Measurements from ENCODE around the gene COL6A2. TPM values are rescaled to one million over a fixed set of nuclear protein-coding genes. Genes with fewer than 3 reads are reported as not detected.

The COL6A2 gene
- total and polyA plus RNA-seq, 2 of the 13 experiments (the other 11 are each of a cell fraction or from before 2014, with no cell fraction given) = 0.07 to 0.41 TPM

DNA sequence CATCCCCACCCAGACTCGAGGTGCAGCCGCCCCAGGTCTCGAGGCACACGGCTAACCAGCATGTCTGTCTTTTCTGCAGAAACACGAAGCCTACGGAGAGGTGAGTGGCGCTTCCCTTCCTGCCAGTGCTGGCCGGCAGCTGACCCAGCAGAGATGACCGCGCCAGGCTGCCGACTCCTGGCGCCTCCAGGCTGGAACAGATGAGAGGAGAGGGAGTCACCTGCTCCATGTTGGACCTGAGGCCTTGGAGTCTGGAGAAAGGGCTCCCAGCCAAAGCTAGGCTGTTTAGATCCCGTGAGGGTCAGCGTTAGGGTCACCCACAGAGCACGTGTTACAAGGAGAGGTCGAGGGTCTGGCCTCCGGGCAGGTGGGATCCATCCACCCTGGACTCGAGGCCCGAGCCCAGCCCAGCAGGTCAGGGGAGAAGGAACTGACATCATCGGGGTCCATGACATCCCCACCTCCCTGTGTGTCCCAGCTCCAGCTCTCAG is 14.9 kb downstream of the COL6A2 start:
- Histone ChIP-seq H3K4me1 (ENCODE audit: insufficient read depth, low read length) (no peaks in the 10 kb centered on the region), H3K36me3 (replicated peaks in 1 of 2; ENCODE audit: control insufficient read depth in 1 of 2, insufficient read depth in 2 of 2, low read length in 2 of 2) (no peaks in the 10 kb centered on the region), H3K27me3 (ENCODE audit: control insufficient read depth in 1 of 2, insufficient read depth in 2 of 2, low read length in 2 of 2) (peaks cover 4 to 30% of the 10 kb centered on the region in 2 experiments; a peak in 3 of 5 replicates), H4K20me1 (ENCODE audit: insufficient read depth, low read length) (no peaks in the 10 kb centered on the region), H2AFZ (ENCODE audit: low read length) (no peak overlapping the region), H3K9ac (ENCODE audit: insufficient read depth, low read depth, low read length) (no peak overlapping the region), H3K27ac (ENCODE audit: extremely low read length, insufficient read depth, low read length) (no peak overlapping the region), H3K4me3 (replicated peaks in 1 of 3; ENCODE audit: insufficient read depth in 1 of 3, low read depth in 2 of 3, low read length in 3 of 3) (no peak overlapping the region), H3K79me2 (ENCODE audit: insufficient read depth, low read length) (no peaks in the 10 kb centered on the region), H3K9me3 (ENCODE audit: low read length) (peaks cover 11% of the 10 kb centered on the region), H3K4me2 (ENCODE audit: low read depth, low read length) (no peak overlapping the region)
- TF ChIP-seq, protein P1, sequence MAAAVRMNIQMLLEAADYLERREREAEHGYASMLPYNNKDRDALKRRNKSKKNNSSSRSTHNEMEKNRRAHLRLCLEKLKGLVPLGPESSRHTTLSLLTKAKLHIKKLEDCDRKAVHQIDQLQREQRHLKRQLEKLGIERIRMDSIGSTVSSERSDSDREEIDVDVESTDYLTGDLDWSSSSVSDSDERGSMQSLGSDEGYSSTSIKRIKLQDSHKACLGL (CRISPR knock-in tag; IDR thresholded peaks at IDR 0.05) = no peak
- TF ChIP-seq NFIB (CRISPR knock-in tag; IDR thresholded peaks at IDR 0.05; ENCODE audit: borderline replicate concordance) = no peak
- FAIRE-seq (no peak), DNase-seq (ENCODE audit: low spot score) (no peak), ATAC-seq (no peak)
- intact Hi-C loops (cut with micrococcal nuclease; ENCODE audit: unreplicated experiment) (no loop called here), in situ Hi-C loops (cut with HindIII; ENCODE audit: extremely low pct_ligation_motif_present, low pct_unique_long_range_greater_than_20kb) (no loop called here)
- ChIA-PET CTCF (ENCODE audit: low intra/inter-chr PET ratio, low total read pairs) (no interaction called here), POLR2A (no interaction called here)
- no TSS peak for BruUV-seq (replicated peaks)
- no CpG with 5 or more reads among the region's 20 CpGs for WGBS (ENCODE audit: low lambda C conversion rate)

DNA sequence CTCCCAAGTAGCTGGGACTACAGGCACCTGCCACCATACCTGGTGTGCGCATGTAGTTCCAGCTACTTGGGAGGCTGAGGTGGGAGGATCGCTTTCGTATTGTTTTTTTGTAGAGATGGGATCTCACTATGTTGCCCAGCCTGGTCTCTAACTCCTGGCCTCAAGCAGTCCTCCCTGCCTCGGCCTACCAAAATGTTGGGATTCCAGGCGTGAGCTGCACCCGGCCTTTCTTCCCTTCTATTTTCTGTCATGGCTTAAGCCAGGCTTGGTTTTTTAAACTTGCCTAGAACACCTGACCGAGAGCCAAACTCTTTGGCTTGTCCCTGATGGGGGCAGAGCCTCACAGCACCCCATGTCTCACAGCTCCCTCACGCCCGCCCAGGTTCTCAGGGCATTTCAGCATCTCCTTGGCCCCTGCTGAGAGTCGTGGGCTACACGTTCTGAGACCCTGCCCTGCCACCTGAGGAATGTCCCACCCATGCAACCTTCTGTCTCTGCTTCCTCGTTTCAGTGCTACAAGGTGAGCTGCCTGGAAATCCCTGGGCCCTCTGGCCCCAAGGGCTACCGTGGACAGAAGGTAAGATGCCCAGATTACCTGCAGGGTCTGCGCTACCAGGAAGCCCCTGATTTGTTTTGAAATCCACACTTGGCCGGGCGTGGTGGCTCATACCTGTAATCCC is 15.7 kb downstream of the COL6A2 start:
- Histone ChIP-seq H3K79me2 (ENCODE audit: insufficient read depth, low read length) (no peaks in the 10 kb centered on the region), H3K9ac (ENCODE audit: insufficient read depth, low read depth, low read length) (no peak overlapping the region), H3K36me3 (replicated peaks in 1 of 2; ENCODE audit: control insufficient read depth in 1 of 2, insufficient read depth in 2 of 2, low read length in 2 of 2) (no peaks in the 10 kb centered on the region), H3K4me2 (ENCODE audit: low read depth, low read length) (no peak overlapping the region), H3K4me3 (replicated peaks in 1 of 3; ENCODE audit: insufficient read depth in 1 of 3, low read depth in 2 of 3, low read length in 3 of 3) (no peak overlapping the region), H3K4me1 (ENCODE audit: insufficient read depth, low read length) (no peaks in the 10 kb centered on the region), H3K9me3 (ENCODE audit: low read length) (peaks cover 5% of the 10 kb centered on the region; the same call in 1 of the 2 replicates), H4K20me1 (ENCODE audit: insufficient read depth, low read length) (no peaks in the 10 kb centered on the region), H3K27ac (ENCODE audit: extremely low read length, insufficient read depth, low read length) (no peak overlapping the region), H2AFZ (ENCODE audit: low read length) (no peak overlapping the region), H3K27me3 (ENCODE audit: control insufficient read depth in 1 of 2, insufficient read depth in 2 of 2, low read length in 2 of 2) (peaks cover 4 to 38% of the 10 kb centered on the region in 2 experiments; a peak in 3 of 5 replicates)
- BruUV-seq (replicated peaks) = no TSS peak
- FAIRE-seq (no peak), DNase-seq (ENCODE audit: low spot score) (no peak), ATAC-seq (no peak)
- POLR2A ChIA-PET = no interaction called here
- CTCF ChIA-PET (ENCODE audit: low intra/inter-chr PET ratio, low total read pairs) = no interaction called here
- WGBS (ENCODE audit: low lambda C conversion rate) = 45% methylated on average over 15 of the region's 16 CpGs
- intact Hi-C loops (cut with micrococcal nuclease; ENCODE audit: unreplicated experiment) (no loop called here), in situ Hi-C loops (cut with HindIII; ENCODE audit: extremely low pct_ligation_motif_present, low pct_unique_long_range_greater_than_20kb) (no loop called here)
- no peak for TF ChIP-seq KLF16 (CRISPR knock-in tag; IDR thresholded peaks at IDR 0.05)
- TF ChIP-seq, protein P2, sequence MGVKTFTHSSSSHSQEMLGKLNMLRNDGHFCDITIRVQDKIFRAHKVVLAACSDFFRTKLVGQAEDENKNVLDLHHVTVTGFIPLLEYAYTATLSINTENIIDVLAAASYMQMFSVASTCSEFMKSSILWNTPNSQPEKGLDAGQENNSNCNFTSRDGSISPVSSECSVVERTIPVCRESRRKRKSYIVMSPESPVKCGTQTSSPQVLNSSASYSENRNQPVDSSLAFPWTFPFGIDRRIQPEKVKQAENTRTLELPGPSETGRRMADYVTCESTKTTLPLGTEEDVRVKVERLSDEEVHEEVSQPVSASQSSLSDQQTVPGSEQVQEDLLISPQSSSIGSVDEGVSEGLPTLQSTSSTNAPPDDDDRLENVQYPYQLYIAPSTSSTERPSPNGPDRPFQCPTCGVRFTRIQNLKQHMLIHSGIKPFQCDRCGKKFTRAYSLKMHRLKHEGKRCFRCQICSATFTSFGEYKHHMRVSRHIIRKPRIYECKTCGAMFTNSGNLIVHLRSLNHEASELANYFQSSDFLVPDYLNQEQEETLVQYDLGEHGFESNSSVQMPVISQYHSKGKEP (CRISPR knock-in tag; IDR thresholded peaks at IDR 0.05) = no peak
- no peak for TF ChIP-seq YY1 (IDR thresholded peaks at IDR 0.05; ENCODE audit: insufficient read depth, insufficient replicate concordance, low read depth, low read length)
- TF ChIP-seq, protein P3, sequence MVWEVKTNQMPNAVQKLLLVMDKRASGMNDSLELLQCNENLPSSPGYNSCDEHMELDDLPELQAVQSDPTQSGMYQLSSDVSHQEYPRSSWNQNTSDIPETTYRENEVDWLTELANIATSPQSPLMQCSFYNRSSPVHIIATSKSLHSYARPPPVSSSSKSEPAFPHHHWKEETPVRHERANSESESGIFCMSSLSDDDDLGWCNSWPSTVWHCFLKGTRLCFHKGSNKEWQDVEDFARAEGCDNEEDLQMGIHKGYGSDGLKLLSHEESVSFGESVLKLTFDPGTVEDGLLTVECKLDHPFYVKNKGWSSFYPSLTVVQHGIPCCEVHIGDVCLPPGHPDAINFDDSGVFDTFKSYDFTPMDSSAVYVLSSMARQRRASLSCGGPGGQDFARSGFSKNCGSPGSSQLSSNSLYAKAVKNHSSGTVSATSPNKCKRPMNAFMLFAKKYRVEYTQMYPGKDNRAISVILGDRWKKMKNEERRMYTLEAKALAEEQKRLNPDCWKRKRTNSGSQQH (CRISPR knock-in tag; IDR thresholded peaks at IDR 0.05; ENCODE audit: low read depth) = no peak
- TF ChIP-seq STAG1 (CRISPR knock-in tag; IDR thresholded peaks at IDR 0.05) = no peak
- TF ChIP-seq, protein P4, sequence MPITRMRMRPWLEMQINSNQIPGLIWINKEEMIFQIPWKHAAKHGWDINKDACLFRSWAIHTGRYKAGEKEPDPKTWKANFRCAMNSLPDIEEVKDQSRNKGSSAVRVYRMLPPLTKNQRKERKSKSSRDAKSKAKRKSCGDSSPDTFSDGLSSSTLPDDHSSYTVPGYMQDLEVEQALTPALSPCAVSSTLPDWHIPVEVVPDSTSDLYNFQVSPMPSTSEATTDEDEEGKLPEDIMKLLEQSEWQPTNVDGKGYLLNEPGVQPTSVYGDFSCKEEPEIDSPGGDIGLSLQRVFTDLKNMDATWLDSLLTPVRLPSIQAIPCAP (CRISPR knock-in tag; IDR thresholded peaks at IDR 0.05; ENCODE audit: low read depth) = no peak
- TF ChIP-seq, protein P5, sequence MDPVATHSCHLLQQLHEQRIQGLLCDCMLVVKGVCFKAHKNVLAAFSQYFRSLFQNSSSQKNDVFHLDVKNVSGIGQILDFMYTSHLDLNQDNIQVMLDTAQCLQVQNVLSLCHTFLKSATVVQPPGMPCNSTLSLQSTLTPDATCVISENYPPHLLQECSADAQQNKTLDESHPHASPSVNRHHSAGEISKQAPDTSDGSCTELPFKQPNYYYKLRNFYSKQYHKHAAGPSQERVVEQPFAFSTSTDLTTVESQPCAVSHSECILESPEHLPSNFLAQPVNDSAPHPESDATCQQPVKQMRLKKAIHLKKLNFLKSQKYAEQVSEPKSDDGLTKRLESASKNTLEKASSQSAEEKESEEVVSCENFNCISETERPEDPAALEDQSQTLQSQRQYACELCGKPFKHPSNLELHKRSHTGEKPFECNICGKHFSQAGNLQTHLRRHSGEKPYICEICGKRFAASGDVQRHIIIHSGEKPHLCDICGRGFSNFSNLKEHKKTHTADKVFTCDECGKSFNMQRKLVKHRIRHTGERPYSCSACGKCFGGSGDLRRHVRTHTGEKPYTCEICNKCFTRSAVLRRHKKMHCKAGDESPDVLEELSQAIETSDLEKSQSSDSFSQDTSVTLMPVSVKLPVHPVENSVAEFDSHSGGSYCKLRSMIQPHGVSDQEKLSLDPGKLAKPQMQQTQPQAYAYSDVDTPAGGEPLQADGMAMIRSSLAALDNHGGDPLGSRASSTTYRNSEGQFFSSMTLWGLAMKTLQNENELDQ (CRISPR knock-in tag; IDR thresholded peaks at IDR 0.05; ENCODE audit: borderline replicate concordance) = no peak
- TF ChIP-seq ZNF451 (CRISPR knock-in tag; IDR thresholded peaks at IDR 0.05) = no peak
